Neural progenitor cell (in vitro differentiated cells): Measurements from ENCODE around the gene UNC13C.

ENCODE experiments used
- EZH2 ChIP-seq: fragments of 200-600 bp; sonication (generic); IDR thresholded peaks from 2 replicates; pipeline ENCODE4 v1.6.1; 2017; ENCODE audit warnings: antibody characterized with exemption, mild to moderate bottlenecking, moderate library complexity
- EZH2phosphoT487 ChIP-seq: fragments of 200-600 bp; sonication (generic); IDR thresholded peaks from 2 replicates; pipeline ENCODE4 v1.6.1; 2017; ENCODE audit warnings: antibody characterized with exemption
- TF ChIP-seq, protein P1 (sequence below): fragments of 200-600 bp; sonication (generic); IDR thresholded peaks from 2 replicates; pipeline ENCODE4 v1.5.1; 2017; ENCODE audit warnings: antibody characterized with exemption, mild to moderate bottlenecking

DNA sequence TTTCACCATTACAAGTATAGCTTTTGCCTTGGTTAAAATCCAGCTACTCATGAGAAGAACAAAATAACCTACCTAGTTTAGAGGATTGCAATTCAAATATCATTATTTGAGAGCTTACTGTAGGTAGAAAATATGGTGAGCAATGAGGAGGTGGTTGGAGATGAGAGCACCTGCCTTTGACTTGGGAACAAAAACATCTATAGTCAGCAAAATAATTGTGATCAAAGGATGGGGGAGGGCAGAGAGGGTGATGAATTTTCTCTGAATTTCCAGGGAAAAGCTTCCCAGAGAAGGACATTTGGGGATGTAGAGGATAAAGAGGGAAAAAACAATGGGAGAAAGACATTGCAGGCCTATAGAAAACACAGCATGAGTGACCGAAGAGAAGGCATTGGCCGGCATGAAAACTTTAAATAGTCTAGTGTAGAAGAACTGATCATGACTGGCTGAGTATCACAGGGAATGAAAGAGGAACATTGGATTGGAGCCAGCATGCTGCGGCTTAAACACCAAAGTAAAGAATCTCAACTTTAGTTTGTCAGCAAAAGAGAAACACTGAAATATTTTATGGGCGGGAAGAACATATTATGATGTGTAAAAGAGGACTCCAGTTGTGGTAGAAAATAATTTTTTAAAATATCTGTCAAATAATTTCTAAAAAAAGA, 581.3 kb downstream of the UNC13C start:
- TF ChIP-seq, protein P1, sequence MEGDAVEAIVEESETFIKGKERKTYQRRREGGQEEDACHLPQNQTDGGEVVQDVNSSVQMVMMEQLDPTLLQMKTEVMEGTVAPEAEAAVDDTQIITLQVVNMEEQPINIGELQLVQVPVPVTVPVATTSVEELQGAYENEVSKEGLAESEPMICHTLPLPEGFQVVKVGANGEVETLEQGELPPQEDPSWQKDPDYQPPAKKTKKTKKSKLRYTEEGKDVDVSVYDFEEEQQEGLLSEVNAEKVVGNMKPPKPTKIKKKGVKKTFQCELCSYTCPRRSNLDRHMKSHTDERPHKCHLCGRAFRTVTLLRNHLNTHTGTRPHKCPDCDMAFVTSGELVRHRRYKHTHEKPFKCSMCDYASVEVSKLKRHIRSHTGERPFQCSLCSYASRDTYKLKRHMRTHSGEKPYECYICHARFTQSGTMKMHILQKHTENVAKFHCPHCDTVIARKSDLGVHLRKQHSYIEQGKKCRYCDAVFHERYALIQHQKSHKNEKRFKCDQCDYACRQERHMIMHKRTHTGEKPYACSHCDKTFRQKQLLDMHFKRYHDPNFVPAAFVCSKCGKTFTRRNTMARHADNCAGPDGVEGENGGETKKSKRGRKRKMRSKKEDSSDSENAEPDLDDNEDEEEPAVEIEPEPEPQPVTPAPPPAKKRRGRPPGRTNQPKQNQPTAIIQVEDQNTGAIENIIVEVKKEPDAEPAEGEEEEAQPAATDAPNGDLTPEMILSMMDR: no peak
- TF ChIP-seq EZH2: no peak
- TF ChIP-seq EZH2phosphoT487: no peak
